Skeletal muscle tissue (tissue), 4 donors: ENCODE measurements around the gene VCX2. TPM values are rescaled to one million over a fixed set of nuclear protein-coding genes. Genes with fewer than 3 reads are reported as not detected.
"Not testable (repeated sequence)": the region's sequence is repeated elsewhere in the genome, so short reads cannot be mapped to it uniquely, and the experiment has no call there.

Experiments
- H3K27ac ChIP-seq: one replicate; pipeline ENCODE4 v1.7.0; 2013; ENCODE audit warnings: mild to moderate bottlenecking, low read depth, low read length, inconsistent platforms
- H3K27me3 ChIP-seq, 3 donors: one replicate each; pipeline ENCODE4 v1.7.0; 2013; ENCODE audit warnings: low read length in 3 of 3; ENCODE audit not compliant: control insufficient read depth in 3 of 3, insufficient read depth in 3 of 3
- H3K36me3 ChIP-seq, 3 donors: one replicate each; pipeline ENCODE4 v1.7.0; 2013; ENCODE audit warnings: low read length in 3 of 3; ENCODE audit not compliant: control insufficient read depth in 3 of 3, insufficient read depth in 3 of 3
- H3K4me1 ChIP-seq, 3 donors: one replicate each; pipeline ENCODE4 v1.7.0; 2013; ENCODE audit warnings: low read length in 3 of 3, mild to moderate bottlenecking in 3 of 3; ENCODE audit not compliant: control insufficient read depth in 3 of 3, insufficient read depth in 3 of 3
- H3K4me3 ChIP-seq, 3 donors: one replicate each; pipeline ENCODE4 v1.7.0; 2013; ENCODE audit warnings: low read length in 3 of 3
- H3K9ac ChIP-seq, 3 donors: one replicate each; pipeline ENCODE4 v1.7.0; 2013; ENCODE audit warnings: low read length in 3 of 3, mild to moderate bottlenecking in 3 of 3, moderate library complexity in 2 of 3, low read depth in 1 of 3
- H3K9me3 ChIP-seq, 3 donors: one replicate each; pipeline ENCODE4 v1.7.0; 2013; ENCODE audit warnings: low read length in 3 of 3; ENCODE audit not compliant: control insufficient read depth in 3 of 3
- total RNA-seq: library from RNA; depleted of rRNA; stranded (reverse); fragments of >200 nt; gene quantifications from one replicate; pipeline ENCODE4 v1.2.3, GENCODE V29; 2014
- donor health status: Osteomylitis.

Gene VCX2
- total RNA-seq, 1 donor from 2014 or later, result not detected

DNA sequence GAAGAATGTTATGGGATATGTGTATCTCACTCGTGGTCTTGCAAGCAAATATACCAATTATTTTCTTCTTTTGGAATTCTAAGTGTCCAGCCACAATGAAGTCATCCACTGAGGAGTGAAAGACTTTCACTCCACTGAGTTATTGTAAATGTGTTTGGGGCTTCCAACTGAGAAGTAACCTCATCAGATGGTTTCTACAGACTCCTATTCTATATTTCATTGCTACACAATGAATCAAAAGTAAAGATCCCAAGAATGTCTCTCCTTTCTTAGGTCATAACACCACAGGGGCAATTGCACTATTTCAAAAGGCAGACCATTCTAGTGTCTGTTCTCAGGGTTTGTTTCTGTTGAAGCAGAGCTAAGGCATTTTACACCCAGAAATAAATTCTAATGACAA lies 12.3 kb upstream of the VCX2 start:
- Histone ChIP-seq H3K27me3 (no peaks in the 10 kb centered on the region), H3K9me3 (no peaks in the 10 kb centered on the region), H3K27ac (no peak overlapping the region), H3K4me1 (no peaks in the 10 kb centered on the region), H3K36me3 (no peaks in the 10 kb centered on the region), H3K9ac (no peak overlapping the region), H3K4me3 (no peak overlapping the region)

GRCh38 chrX:8179656-8180055 lies 8.6 kb upstream of the VCX2 start:
- no peaks in the 10 kb centered on the region for H3K4me1 ChIP-seq
- H3K27ac ChIP-seq, result no peak overlapping the region
- H3K27me3 ChIP-seq, result no peaks in the 10 kb centered on the region
- H3K36me3 ChIP-seq, result no peaks in the 10 kb centered on the region
- no peak overlapping the region for H3K9ac ChIP-seq
- no peak overlapping the region for H3K4me3 ChIP-seq
- H3K9me3 ChIP-seq, result no peaks in the 10 kb centered on the region

- not testable (repeated sequence) for H3K4me3 ChIP-seq, H3K9ac ChIP-seq
Observed at GRCh38 chrX:8154011-8154410, 17.1 kb downstream of the VCX2 start.

GRCh38 chrX:8147226-8147625 lies 23.8 kb downstream of the VCX2 start:
- peaks cover 0 to 3% (median 0%) of the 10 kb centered on the region in 3 donors for H3K9me3 ChIP-seq
- H3K36me3 ChIP-seq, result no peaks in the 10 kb centered on the region
- no peak overlapping the region for H3K9ac ChIP-seq
- no peak overlapping the region for H3K27ac ChIP-seq
- no peaks in the 10 kb centered on the region for H3K27me3 ChIP-seq
- no peaks in the 10 kb centered on the region for H3K4me1 ChIP-seq
- no peak overlapping the region for H3K4me3 ChIP-seq

More at GRCh38 chrX:8154011-8154410, 17.1 kb downstream of the VCX2 start:
- not testable (repeated sequence) for H3K36me3 ChIP-seq, H3K4me1 ChIP-seq, H3K9me3 ChIP-seq, H3K27ac ChIP-seq, H3K27me3 ChIP-seq

GRCh38 chrX:8144925-8145324 lies 26.1 kb downstream of the VCX2 start:
- Histone ChIP-seq H3K9me3 (no peaks in the 10 kb centered on the region), H3K4me1 (no peaks in the 10 kb centered on the region), H3K9ac (no peak overlapping the region), H3K27me3 (no peaks in the 10 kb centered on the region), H3K36me3 (no peaks in the 10 kb centered on the region), H3K27ac (no peak overlapping the region), H3K4me3 (no peak overlapping the region)

- no peak overlapping the region for H3K4me3 ChIP-seq
- H3K4me1 ChIP-seq, result no peaks in the 10 kb centered on the region
- H3K36me3 ChIP-seq, result no peaks in the 10 kb centered on the region
- no peaks in the 10 kb centered on the region for H3K27me3 ChIP-seq
- no peak overlapping the region for H3K27ac ChIP-seq
- no peaks in the 10 kb centered on the region for H3K9me3 ChIP-seq
- no peak overlapping the region for H3K9ac ChIP-seq
Observed at GRCh38 chrX:8141896-8142295, 29.2 kb downstream of the VCX2 start.

- Histone ChIP-seq H3K36me3 (no peaks in the 10 kb centered on the region), H3K4me1 (no peaks in the 10 kb centered on the region), H3K9ac (no peak overlapping the region), H3K4me3 (no peak overlapping the region), H3K27ac (no peak overlapping the region), H3K27me3 (no peaks in the 10 kb centered on the region), H3K9me3 (no peaks in the 10 kb centered on the region)
Observed at GRCh38 chrX:8140986-8141744, 29.9 kb downstream of the VCX2 start.

DNA sequence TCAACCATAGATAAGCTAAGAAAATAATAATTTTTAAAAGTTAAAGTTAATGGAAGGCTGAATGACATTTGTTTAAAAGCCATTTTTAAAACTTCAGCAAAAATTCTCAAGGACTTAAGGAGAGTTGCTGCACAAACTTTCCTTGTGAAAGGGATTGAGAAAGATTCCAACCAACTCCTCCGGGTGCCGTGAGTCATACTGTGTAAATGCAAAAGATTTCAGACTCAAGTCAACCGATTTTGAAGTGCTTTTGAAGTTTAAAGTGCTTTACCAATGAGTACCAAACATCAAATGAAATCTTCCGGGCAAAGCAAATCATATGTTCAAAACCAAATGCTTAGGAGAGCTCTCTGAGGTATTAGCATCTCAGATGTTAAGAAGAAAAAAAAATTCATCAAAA lies 31.4 kb downstream of the VCX2 start:
- Histone ChIP-seq H3K36me3 (no peaks in the 10 kb centered on the region), H3K9ac (no peak overlapping the region), H3K27ac (no peak overlapping the region), H3K4me1 (no peaks in the 10 kb centered on the region), H3K9me3 (no peaks in the 10 kb centered on the region), H3K4me3 (no peak overlapping the region), H3K27me3 (no peaks in the 10 kb centered on the region)

- Histone ChIP-seq H3K9ac (no peak overlapping the region), H3K27me3 (no peaks in the 10 kb centered on the region), H3K27ac (no peak overlapping the region), H3K9me3 (no peaks in the 10 kb centered on the region), H3K4me3 (no peak overlapping the region), H3K4me1 (no peaks in the 10 kb centered on the region), H3K36me3 (no peaks in the 10 kb centered on the region)
Observed at GRCh38 chrX:8138252-8138651, 32.8 kb downstream of the VCX2 start.

DNA sequence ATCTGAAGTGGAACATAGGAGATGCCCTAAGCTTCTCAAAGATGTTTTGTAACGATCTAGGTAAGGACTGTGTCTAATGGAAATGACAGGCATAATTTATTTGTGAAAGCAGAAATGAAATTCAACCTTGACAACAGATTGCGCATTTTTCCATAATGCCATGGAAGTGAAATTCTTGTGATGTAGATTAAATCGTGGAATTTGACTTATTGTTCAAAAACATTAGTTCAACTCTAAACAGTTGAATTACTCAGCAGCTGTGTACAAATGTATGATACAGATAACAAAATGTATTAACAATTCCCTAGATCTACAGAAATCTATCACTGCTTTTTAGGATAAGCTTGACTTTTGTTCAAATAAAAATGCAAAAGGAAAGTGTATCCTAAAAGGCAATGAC lies 44.4 kb downstream of the VCX2 start:
- no peaks in the 10 kb centered on the region for H3K36me3 ChIP-seq

More for the DNA sequence above, 44.4 kb downstream of the VCX2 start:
- Histone ChIP-seq H3K27me3 (no peaks in the 10 kb centered on the region), H3K27ac (no peak overlapping the region), H3K9me3 (no peaks in the 10 kb centered on the region), H3K4me1 (no peaks in the 10 kb centered on the region), H3K4me3 (no peak overlapping the region), H3K9ac (no peak overlapping the region)
